K562 (cell line): ENCODE results near the gene FTL. TPM values are rescaled to one million over a fixed set of nuclear protein-coding genes. Genes with fewer than 3 reads are reported as not detected.

ENCODE experiments used
- CGGBP1 ChIP-seq: fragments of 250-450 bp; sonication (Bioruptor Pico); IDR thresholded peaks from 2 replicates; pipeline ENCODE4 v1.9.0; 2021; ENCODE audit warnings: mild to moderate bottlenecking
- DDX20 ChIP-seq: fragments of 450-650 bp; IDR thresholded peaks from 2 replicates; pipeline ENCODE4 v1.6.1; 2016; ENCODE audit warnings: missing genetic modification characterization, low read depth, mild to moderate bottlenecking, missing compliant biosample characterization, moderate library complexity
- DIDO1 ChIP-seq: fragments of 450-650 bp; IDR thresholded peaks from 2 replicates; pipeline ENCODE4 v1.6.1; 2016; ENCODE audit warnings: low read depth, missing biosample characterization, missing genetic modification characterization
- ESRRA ChIP-seq: fragments of 450-650 bp; IDR thresholded peaks from 2 replicates; pipeline ENCODE4 v1.6.1; 2014; ENCODE audit warnings: low read depth, mild to moderate bottlenecking, moderate library complexity, borderline replicate concordance
- GTF3C2 ChIP-seq: IDR thresholded peaks from 3 replicates; pipeline ENCODE4 v1.6.1; 2011; ENCODE audit warnings: borderline replicate concordance, mild to moderate bottlenecking, moderate library complexity; ENCODE audit not compliant: insufficient read length; ENCODE audit errors: extremely low read depth
- HMG20A ChIP-seq: fragments of 450-650 bp; formaldehyde crosslinking; conservative IDR thresholded peaks from 2 replicates; pipeline ENCODE4 v1.4.0; 2020; ENCODE audit warnings: mild to moderate bottlenecking, mixed read lengths
- KLF6 ChIP-seq: fragments of 250-450 bp; sonication (Bioruptor Pico); IDR thresholded peaks from 2 replicates; pipeline ENCODE4 v1.4.0; 2020; ENCODE audit warnings: mild to moderate bottlenecking, moderate library complexity, borderline replicate concordance
- MTA2 ChIP-seq: fragments of 450-650 bp; IDR thresholded peaks from 2 replicates; pipeline ENCODE4 v1.6.1; 2016; ENCODE audit warnings: low read depth
- NR4A1 ChIP-seq, 2 experiments: fragments of 250-450 bp in 1 of 2; fragments of 450-650 bp in 1 of 2; sonication (Bioruptor Pico) in 1 of 2; IDR thresholded peaks; 2 replicates each; pipeline versions ENCODE4 v1.4.0 to v1.6.1; 2016 to 2020; ENCODE audit warnings: mild to moderate bottlenecking in 2 of 2, missing compliant biosample characterization in 1 of 2, missing genetic modification characterization in 1 of 2, moderate library complexity in 1 of 2
- PHF20 ChIP-seq: fragments of 450-650 bp; IDR thresholded peaks from 2 replicates; pipeline ENCODE4 v1.6.1; 2018; ENCODE audit not compliant: partially characterized antibody
- PHF21A ChIP-seq: fragments of 450-650 bp; IDR thresholded peaks from 2 replicates; pipeline ENCODE4 v1.6.1; 2017; ENCODE audit warnings: low read depth, borderline replicate concordance
- POLR2B ChIP-seq: fragments of 450-650 bp; IDR thresholded peaks from 2 replicates; pipeline ENCODE4 v1.6.1; 2018; ENCODE audit warnings: low read depth; ENCODE audit not compliant: partially characterized antibody
- RFX7 ChIP-seq: fragments of 250-450 bp; sonication (Bioruptor Pico); IDR thresholded peaks from 2 replicates; pipeline ENCODE4 v1.5.1; 2021; ENCODE audit warnings: mild to moderate bottlenecking
- SNRNP70 ChIP-seq: fragments of 200-400 bp; formaldehyde crosslinking; optimal IDR thresholded peaks from 2 replicates; pipeline ENCODE3; 2017; ENCODE audit warnings: low read depth, low read length
- SRF ChIP-seq, 2 experiments: fragments of 250-450, 450-650 bp in 1 of 2; sonication (Bioruptor Pico) in 1 of 2; sonication (generic) in 1 of 2; formaldehyde crosslinking; IDR thresholded peaks; 2 replicates each; pipeline versions ENCODE4 v1.5.0 to v1.5.1; 2020 to 2022; ENCODE audit warnings: mild to moderate bottlenecking in 1 of 2, missing genetic modification reagents in 1 of 2
- TCF7 ChIP-seq: sonication (generic); IDR thresholded peaks from 2 replicates; pipeline ENCODE4 v1.6.1; 2016; ENCODE audit warnings: antibody characterized with exemption, borderline replicate concordance
- U2AF1 ChIP-seq: fragments of 200-400 bp; formaldehyde crosslinking; optimal IDR thresholded peaks from 2 replicates; pipeline ENCODE3; 2017; ENCODE audit warnings: mild to moderate bottlenecking, low read depth, low read length, moderate library complexity
- YY1 ChIP-seq, 3 experiments: IDR thresholded peaks; 2 replicates each; pipeline ENCODE4 v1.6.1; 2011; ENCODE audit warnings: low read length in 2 of 3, mild to moderate bottlenecking in 2 of 3, moderate library complexity in 2 of 3, borderline replicate concordance in 1 of 3, control low read depth in 1 of 3, low read depth in 1 of 3; ENCODE audit not compliant: insufficient read depth in 3 of 3, insufficient replicate concordance in 2 of 3, control insufficient read depth in 1 of 3, insufficient read length in 1 of 3; ENCODE audit errors: extremely low read depth in 1 of 3
- ZFP30 ChIP-seq: fragments of 250-450 bp; sonication (Bioruptor Pico); IDR thresholded peaks from 2 replicates; pipeline ENCODE4 v1.8.0; 2022; ENCODE audit warnings: moderate library complexity, mild to moderate bottlenecking, inconsistent platforms, borderline replicate concordance
- ZNF507 ChIP-seq: conservative IDR thresholded peaks from 2 replicates; pipeline ENCODE4 v1.6.1; 2017; ENCODE audit warnings: missing genetic modification characterization, missing compliant biosample characterization
- ZNF778 ChIP-seq: fragments of 450-650 bp; formaldehyde crosslinking; IDR thresholded peaks from 2 replicates; pipeline ENCODE4 v1.4.0; 2020; ENCODE audit warnings: mild to moderate bottlenecking, moderate library complexity
- polyA plus RNA-seq, 8 experiments: library from polyadenylated mRNA; depleted of rRNA in 4 of 8; stranded (reverse) in 5 of 8; unstranded in 3 of 8; fragments of >200 nt; fragmentation: Nextera tagmentation in 2 of 8; fragmentation: Illumina TruSeq in 1 of 8; extraction: Ambion mirVana in 2 of 8; extraction: Trizol in 1 of 8; gene quantifications; 2 replicates each; pipeline versions ENCODE4 v1.2.1 to v1.2.3, GENCODE V29; 2011 to 2014; ENCODE audit warnings: inconsistent platforms in 1 of 8, missing spikeins in 1 of 8
- total RNA-seq, 7 experiments: library from RNA; depleted of rRNA in 6 of 7; stranded (reverse); fragments of >200 nt in 6 of 7; fragmentation: Illumina TruSeq in 2 of 7; extraction: Trizol in 2 of 7; gene quantifications; 2 replicates each; pipeline versions ENCODE4 v1.2.1 to v1.2.3, GENCODE V29; 2011 to 2021; ENCODE audit warnings: low replicate concordance in 1 of 7
- TF ChIP-seq, protein P1 (sequence below): fragments of 450-650 bp; conservative IDR thresholded peaks from 2 replicates; pipeline ENCODE4 v1.6.1; 2016; ENCODE audit warnings: missing genetic modification characterization, low read depth, mild to moderate bottlenecking, missing compliant biosample characterization, moderate library complexity

FTL gene
- total and polyA plus RNA-seq, 9 of the 15 experiments (the other 6 are each of a cell fraction or from before 2014, with no cell fraction given), result 1,231 to 27,415 (median 3,965) TPM

DNA sequence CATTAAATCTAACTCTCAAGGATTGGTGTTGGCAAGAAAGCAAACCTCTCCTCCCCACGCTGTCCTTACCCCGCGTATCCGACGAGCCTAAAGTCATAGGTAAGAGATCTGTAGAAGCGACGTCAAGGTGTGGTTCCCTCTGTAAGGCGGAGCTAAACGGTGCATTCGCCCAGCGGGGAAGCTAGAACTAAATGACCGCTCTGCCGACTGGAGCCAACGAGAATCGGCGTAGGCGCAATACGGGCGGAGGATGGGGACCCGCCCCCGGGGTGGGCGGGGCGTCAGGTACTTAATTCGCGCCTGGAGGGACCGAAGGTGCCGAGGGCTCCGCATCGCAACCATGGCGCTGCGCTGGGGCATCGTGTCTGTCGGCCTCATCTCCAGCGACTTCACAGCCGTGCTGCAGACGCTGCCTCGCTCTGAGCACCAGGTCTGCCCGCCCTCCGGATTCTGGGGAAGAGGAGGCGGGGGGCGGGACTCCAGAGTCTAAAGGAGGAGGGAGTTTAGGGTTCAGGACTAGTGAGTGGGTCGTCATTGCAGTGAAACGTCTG is 31.7 kb upstream of the FTL start, which contains the start of gene DHDH (continued):
- TF ChIP-seq KLF6 (CRISPR knock-in tag), result no peak
- no peak for TF ChIP-seq MTA2
- TF ChIP-seq U2AF1, result no peak
- TF ChIP-seq YY1 (IDR thresholded peaks at IDR 0.05; ENCODE audit: borderline replicate concordance in 1 of 3, control insufficient read depth in 1 of 3, extremely low read depth in 1 of 3, insufficient read depth in 3 of 3, insufficient read length in 1 of 3, insufficient replicate concordance in 2 of 3, low read depth in 1 of 3, low read length in 2 of 3), result peak in 2 of 3 experiments; percentile 72 to 86
- TF ChIP-seq RFX7 (CRISPR knock-in tag), result no peak
- TF ChIP-seq PHF21A, result no peak
- no peak for TF ChIP-seq PHF20
- TF ChIP-seq CGGBP1, result no peak
- peak in 1 of 2 experiments; percentile 66; a peak in 1 of 4 replicates for TF ChIP-seq SRF (CRISPR knock-in tag; IDR thresholded peaks at IDR 0.05)
- TF ChIP-seq DIDO1 (tag), result no peak
- TF ChIP-seq SNRNP70, result no peak
- TF ChIP-seq GTF3C2, result no peak
- peak; percentile 50 for TF ChIP-seq POLR2B
- TF ChIP-seq NR4A1 (CRISPR knock-in tag; IDR thresholded peaks at IDR 0.05), result no peak
- TF ChIP-seq NR4A1 (tag; IDR thresholded peaks at IDR 0.05), result no peak
- no peak for TF ChIP-seq ZNF507 (tag)
- no peak for TF ChIP-seq TCF7
- no peak for TF ChIP-seq DDX20
- TF ChIP-seq ZNF778 (CRISPR knock-in tag), result no peak
- TF ChIP-seq, protein P1, sequence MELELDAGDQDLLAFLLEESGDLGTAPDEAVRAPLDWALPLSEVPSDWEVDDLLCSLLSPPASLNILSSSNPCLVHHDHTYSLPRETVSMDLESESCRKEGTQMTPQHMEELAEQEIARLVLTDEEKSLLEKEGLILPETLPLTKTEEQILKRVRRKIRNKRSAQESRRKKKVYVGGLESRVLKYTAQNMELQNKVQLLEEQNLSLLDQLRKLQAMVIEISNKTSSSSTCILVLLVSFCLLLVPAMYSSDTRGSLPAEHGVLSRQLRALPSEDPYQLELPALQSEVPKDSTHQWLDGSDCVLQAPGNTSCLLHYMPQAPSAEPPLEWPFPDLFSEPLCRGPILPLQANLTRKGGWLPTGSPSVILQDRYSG, result no peak
- TF ChIP-seq ZFP30 (CRISPR knock-in tag), result no peak
- TF ChIP-seq ESRRA, result peak; percentile 29; the same call in 1 of the 2 replicates
- no peak for TF ChIP-seq HMG20A (CRISPR knock-in tag)
